HG02970 (cell line): ENCODE results near the gene SFTPA2.
"Not testable (repeated sequence)": the region's sequence is repeated elsewhere in the genome, so short reads cannot be mapped to it uniquely, and the experiment has no call there.

Experiments
- ATAC-seq: cut with Tn5 transposase; IDR thresholded peaks from one replicate; pipeline ENCODE4 v1.9.1; 2021; ENCODE audit warnings: mild to moderate bottlenecking, moderate library complexity, moderate number of reproducible peaks; ENCODE audit not compliant: unreplicated experiment, low FRiP score

Gene SFTPA2

DNA sequence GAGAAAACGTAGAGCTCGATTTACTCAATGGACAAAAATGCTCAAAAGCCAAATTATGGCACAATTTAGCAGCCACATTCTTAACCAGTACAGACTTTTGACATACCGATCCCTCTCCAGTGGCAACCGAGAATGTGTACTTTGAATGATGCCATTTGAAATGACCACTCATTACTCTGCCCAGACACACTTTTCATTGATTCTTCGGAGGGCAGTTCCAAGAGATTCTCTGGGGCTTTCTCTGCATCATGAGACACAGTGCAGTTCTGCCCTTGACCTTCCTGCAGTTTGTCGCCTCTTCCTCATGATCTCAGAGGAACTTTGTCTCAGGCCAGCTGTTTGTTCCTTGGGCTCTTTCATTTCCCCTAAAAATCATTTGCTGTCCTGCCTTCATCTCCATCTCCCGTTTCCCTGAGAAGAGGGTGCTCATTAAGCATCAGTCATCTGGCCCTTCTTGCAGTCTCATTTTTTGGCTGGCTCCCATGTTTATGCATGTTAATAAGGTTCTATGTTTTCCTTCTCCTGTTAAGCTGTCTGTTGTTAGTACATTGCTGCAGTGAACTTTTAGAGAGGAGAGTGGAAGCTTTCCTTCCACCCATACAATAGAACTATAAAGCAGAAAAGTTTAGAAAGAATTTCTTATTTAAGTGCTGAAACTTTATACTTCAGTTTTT lies 43.5 kb downstream of the SFTPA2 start:
- ATAC-seq = not testable (repeated sequence)

DNA sequence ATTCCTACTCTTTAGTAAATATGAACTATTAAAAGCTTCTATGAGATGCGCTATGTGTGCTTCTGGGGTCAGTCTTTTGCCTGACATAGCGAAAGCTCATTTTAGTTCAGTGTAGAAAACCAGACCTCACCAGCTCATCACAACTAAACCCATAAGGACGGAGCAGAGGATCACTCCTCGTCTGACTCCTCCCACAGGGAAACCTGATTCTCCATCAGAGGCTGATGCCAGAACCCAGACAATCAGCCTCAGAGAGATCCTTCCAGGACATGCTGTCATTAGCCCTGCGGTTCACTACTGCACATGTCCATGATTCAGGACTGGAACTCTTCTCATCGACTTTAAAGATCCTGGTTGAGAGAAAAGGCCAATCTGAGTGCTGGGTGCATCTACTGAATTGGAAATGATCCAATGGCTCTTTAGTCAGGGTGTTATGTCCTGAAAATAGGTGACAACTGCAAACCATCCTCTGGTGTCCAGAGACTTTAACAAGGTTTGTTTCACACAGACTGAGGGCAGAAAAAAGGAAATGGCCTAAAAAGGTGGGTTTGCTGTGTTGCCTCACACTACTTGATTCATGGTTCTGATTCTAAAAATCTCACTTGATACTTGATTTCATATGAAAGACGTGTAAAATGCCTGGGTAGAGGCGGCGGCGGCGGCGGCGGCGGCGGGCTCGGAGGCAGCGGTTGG lies 48.2 kb downstream of the SFTPA2 start, which contains the start of gene EIF5AL1:
TSS of gene EIF5AL1 (plus strand) at position 643 of the 693 bp plus-strand sequence. CDS start 117 bp downstream, outside the sequence.
- not testable (repeated sequence) for ATAC-seq

DNA sequence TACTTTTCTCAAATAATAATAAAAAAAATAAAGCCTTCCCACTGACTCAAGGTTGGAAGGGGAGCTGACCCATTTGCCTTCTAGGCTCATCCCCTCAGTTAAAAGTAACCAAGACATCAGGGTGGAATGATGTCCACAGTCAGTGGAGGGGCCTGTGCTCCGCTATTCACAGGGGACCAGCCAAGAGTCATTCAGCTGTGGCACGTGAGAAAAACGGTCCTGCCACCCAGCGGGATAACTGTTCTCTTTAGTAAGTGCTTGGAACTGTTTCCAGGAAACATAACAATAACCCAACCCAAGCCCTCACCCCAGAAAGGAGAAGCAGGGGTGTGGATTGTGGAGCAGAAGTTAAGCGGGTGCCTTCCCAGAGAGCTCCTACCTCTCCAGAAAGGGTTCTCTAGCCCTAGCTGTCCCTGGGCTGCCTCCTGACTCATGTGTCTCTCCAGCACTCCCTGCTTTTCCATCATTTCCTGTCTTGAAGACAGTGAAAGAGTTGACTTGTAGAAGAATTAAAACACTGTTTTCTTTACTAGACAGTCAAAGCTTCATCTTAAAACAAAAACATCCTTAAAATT lies 50.2 kb downstream of the SFTPA2 start:
- not testable (repeated sequence) for ATAC-seq

DNA sequence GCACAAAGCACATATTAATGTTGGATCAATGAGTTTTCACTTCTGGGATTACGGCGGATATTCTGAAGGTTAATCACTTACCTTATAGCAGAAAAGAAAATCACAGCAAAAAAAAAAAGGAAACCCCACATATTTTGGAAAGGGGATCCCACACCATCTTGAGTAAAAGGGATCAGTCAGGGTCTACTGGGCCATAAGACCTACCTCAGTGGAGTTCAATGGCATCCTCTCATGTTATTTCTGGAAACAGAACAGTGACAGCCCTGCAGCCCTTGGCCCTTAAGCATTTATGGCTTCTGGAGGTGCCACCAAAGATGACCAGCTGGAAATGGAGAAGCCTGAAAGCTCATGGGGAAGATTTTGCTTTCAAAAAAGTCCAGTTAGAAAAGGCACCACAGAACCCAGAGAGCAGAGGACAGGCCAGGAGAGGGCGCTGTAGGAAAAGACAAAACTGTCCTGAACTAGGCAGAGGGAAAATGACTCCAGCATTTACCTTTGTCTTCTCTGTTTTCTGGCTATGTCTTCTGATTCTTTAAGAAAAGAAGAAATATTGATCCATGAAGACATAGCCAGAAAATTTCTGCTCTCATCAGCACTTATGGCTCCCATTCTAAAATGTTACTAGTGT lies 50.8 kb downstream of the SFTPA2 start:
- ATAC-seq = not testable (repeated sequence)

DNA sequence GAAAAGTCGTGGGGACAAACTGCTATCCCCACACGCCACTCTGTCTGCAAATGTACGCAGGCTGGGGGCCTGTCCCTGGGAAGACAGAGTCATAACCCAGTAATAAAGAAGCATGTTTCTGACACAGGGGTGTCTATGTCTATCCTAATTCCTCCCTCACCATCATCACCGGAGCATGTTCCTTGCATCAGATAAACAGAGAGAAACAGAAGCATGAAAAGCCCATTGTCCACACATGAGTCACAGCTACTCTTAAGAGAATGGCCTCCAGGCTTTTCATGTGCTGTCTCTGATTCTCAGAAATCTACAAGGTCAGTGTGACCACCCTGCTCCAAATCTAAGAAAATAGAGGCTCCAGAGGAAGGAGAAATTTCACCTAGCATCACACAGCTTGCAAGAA lies 52.0 kb downstream of the SFTPA2 start:
- not testable (repeated sequence) for ATAC-seq

DNA sequence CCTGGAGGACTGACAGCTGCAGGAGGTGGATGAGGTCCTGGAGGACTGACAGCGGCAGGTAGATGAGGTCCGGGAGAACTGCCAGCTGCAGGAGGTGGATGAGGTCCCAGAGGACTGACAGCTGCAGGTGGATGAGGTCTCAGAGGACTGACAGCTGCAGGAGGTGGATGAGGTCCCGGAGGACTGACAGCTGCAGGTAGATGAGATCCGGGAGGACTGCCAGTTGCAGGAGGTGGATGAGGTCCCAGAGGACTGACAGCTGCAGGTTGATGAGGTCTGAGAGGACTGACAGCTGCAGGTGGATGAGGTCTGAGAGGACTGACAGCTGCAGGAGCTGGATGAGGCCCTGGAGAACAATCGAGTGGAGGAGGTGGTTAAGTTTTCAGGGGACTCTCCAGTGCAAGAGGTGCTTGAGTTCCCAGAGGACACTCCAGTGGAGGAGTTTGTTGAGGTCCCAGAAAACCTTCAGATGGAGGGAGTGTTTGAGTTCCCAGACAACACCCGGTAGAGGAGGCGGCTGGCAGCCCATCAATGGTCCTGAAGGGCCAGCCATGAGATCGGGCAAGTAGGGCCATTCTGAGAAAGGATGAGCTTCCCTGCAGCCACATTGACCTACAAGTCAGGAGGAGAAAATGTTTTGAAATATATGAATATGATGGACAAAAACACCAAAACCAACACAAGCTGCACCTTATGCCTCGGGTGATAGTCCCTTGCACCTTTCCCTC lies 52.6 kb downstream of the SFTPA2 start:
- no peak for ATAC-seq
